GM21825 (cell line): ENCODE measurements around the gene PSMG2.
"Not testable (repeated sequence)": the region's sequence is repeated elsewhere in the genome, so short reads cannot be mapped to it uniquely, and the experiment has no call there.

Source experiments
- ATAC-seq: cut with Tn5 transposase; IDR thresholded peaks from one replicate; pipeline ENCODE4 v1.9.1; 2021; ENCODE audit warnings: mild to moderate bottlenecking, moderate library complexity; ENCODE audit not compliant: unreplicated experiment

PSMG2 gene

GRCh38 chr18:12721495-12722275 lies 18.8 kb downstream of the PSMG2 start:
- ATAC-seq: no peak

GRCh38 chr18:12722731-12723130 lies 19.9 kb downstream of the PSMG2 start:
- ATAC-seq: no peak

GRCh38 chr18:12726331-12726730 lies 23.5 kb downstream of the PSMG2 start:
- ATAC-seq: no peak

- ATAC-seq: no peak
Measured at GRCh38 chr18:12726774-12727550, 24.1 kb downstream of the PSMG2 start.

- no peak for ATAC-seq
Measured at GRCh38 chr18:12737243-12737902, 34.5 kb downstream of the PSMG2 start.

DNA sequence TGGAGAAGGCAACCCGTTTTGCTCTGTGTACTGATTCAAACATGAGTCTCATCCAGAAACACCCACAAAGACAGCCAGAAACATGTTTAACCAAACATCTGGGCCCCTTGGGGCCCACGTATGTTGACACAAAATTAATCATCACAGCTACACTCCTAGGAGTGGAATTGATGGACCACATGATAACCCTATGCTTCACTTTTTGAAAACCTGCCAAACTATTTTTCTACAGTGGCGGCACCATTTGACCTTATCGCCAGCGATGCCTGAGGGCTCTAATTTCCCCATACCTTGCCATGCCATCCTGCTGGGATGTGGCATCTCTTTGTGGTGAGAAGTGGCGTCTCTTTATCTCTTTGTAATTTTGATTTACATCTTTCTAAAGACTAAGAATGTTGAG lies 38.5 kb downstream of the PSMG2 start:
- no peak for ATAC-seq

DNA sequence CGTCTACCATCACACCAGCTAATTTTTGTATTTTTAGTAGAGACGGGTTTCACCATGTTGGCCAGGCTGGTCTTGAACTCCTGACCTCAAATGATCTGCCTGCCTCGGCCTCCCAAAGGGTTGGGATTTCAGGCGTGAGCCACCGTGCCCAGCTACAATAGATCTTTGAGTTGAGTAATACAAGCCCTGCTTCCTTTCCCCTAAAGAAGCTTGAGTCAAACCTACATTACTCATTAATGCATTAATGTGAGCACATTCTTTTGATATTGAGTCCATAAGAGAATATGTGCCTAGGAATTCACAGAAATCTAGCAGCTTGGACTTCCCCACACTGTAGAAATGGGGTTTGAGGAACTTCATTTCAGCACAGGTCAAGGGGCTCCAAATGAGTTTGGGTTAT lies 39.6 kb downstream of the PSMG2 start:
- no peak for ATAC-seq

- no peak for ATAC-seq
Measured at GRCh38 chr18:12744103-12744502, 41.3 kb downstream of the PSMG2 start.

GRCh38 chr18:12745095-12745795 lies 42.4 kb downstream of the PSMG2 start:
- ATAC-seq: no peak

DNA sequence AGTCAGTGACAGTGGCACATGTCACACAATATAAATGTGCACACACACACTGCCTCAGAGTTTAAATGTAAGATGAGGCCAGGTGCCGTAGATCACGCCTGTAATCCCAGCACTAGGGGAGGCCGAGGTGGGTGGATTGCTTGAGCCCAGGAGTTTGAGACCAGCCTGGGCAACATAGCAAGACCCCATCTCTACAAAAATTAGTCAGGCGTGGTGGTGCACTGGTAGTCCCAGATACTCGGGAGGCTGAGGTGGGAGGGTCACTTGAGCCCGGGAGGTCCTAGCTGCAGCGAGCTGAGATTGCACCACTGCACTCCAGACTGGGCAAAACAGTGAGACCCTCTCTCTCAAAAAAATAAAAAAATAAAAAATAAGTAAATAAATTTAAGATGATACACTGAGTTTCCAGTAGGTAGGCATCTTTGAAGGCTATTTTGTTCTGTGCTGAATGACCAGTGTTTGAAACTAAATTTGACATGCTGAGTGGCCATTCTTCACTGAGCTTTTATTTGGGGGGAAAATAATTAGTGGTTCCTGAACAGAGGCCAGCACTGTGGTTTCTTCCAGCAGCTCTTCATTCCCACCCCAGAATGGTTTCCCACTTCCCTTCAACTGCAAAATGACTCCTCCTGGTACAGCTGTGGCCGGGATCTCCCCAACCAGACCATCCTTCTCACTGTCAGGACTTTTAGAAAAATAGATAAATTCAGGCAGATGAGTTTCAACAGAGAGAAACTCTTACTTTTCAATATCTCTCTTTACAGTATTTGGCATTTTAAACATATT lies 44.9 kb downstream of the PSMG2 start:
- ATAC-seq: no peak

- no peak for ATAC-seq
Measured at GRCh38 chr18:12748671-12749070, 45.8 kb downstream of the PSMG2 start.

DNA sequence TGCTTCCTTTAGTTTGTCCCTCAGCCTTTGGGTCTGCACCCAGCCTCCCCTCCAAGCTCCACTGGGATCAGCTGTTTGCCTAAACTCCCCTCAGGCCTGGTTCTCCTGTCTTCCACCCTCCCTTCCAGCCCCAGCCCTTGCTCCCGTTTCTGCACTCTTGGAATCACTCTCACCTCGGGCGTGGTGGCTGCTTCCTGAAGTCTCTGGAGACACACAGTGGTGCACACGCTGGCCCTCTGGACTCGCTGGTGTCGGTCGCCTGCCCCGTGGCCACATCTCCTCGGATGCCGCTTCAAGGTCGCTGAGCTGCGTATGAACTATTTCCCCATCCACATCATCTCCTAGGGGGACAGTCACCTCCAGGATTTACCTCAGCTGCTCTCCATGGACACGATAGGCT lies 46.3 kb downstream of the PSMG2 start:
- ATAC-seq: no peak

DNA sequence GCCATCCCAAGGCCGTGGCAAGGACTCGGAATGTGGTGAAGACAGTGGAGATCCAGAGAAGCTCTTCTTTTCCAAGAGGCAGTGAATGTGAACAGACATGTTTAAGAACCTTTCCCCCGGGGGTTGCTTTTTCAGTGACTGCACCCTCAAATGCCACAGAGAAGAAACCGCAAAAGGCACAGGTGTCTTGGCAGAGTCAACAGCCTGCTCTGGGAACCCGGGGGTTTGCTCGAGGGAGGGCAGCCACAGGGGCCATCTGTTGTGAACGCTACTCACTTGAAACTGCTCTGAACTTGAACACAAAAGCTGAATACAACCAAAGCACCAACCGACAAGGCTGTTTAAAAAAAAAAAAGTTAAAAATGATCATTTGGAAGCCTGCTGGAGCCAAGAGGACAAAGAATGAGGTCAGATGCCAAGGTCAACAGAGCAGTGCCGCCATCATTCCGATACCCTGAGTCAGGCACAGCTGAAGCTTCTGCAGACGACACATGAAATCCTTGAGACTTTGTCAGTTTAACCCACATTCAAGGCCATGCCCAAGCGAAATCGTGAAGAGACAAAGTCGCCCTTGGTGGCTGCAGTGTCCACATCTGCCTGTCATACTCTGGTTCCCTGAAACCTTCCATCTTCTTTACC lies 47.4 kb downstream of the PSMG2 start:
- no peak for ATAC-seq

- ATAC-seq: no peak
Measured at GRCh38 chr18:12750715-12751502, 48.1 kb downstream of the PSMG2 start.

DNA sequence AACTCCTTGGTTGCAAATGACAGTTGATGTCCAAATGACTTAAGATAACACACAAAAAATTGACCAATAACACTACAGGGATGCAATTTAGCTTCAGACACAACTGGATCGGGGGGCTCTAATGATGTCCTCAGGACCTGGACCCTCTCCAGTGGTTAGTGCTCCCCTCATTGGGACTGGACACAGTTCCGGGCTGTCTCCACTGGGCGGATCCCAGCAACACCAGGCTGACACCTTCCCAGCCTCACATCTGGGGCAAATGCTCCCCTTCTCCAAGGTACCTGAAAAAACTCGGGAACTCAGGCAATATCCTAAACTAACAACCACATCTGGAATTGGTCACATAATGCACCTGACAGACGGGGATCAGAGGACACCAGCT lies 48.7 kb downstream of the PSMG2 start:
- no peak for ATAC-seq

DNA sequence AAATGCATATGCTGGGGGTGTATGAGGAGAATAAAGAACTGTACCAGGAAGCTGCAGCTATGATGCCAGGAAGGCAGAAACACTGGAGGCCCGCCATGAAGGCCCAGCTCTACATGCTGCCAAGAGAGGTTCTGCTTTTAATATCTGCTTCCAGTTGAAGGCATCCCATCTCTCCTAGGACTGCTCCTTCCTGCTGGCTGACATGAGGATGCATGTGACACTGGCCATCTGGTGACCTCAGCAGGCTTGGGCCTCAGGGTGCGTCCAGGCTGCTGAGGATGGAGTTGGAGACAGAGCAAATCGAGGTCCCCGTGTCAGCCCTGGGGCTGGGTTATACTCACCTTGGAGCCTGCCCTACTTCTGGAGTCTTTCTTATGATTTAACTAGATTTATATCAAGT lies 49.0 kb downstream of the PSMG2 start:
- no peak for ATAC-seq

- no peak for ATAC-seq
Measured at GRCh38 chr18:12754511-12754910, 51.7 kb downstream of the PSMG2 start.

DNA sequence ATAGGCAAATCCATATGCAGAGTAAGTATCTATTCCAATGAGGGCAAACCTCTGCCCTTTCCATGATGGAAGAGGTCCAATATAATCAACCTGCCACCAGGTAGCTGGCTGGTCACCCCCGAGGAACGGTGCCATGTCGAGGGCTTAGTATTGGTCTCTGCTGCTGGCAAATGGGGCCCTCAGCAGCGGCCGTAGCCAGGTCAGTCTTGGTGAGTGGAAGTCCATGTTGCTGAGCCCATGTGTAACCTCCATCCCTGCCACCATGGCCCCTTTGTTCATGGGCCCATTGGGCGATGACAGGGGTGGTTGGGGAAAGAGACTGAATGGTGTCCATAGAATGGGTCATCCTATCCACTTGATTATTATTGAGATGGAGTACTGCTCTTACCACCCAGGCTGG lies 52.8 kb downstream of the PSMG2 start:
- ATAC-seq: not testable (repeated sequence)

DNA sequence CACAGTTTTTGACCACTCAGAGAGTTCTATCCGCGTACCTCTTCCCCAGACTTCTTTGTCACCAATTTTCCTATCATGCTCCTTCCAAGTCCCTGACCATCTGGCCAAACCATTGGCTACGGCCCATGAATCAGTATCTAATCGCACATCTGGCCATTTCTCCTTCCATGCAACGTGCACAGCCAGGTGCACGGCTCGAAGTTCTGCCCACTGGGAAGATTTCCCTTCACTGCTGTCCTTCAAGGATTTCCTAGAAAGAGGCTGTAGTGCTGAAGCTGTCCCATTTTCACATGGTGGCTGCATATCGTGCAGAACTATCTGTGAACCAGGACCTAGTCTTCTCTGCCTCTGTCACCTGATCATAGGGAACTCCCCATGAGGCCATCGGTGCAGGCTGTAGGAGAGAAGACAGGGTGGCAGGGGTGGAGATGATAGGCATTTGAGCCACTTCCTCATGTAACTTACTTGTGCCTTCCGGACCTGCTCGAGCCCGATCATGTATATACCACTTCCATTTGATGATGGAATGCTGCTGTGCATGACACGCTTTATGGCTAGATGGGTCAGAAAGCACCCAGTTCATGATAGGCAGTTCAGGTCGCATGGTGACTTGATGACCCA lies 53.9 kb downstream of the PSMG2 start:
- ATAC-seq: not testable (repeated sequence)
